ENCODE data around the gene IGSF22.

Gene IGSF22

GRCh38 chr11:18728658-18729057 lies 2.7 kb upstream of the IGSF22 start:
- Histone ChIP-seq H3K4me1 (ENCODE audit: insufficient read depth, low read length) (peaks cover 7% of the 10 kb centered on the region), H3K36me3 (ENCODE audit: insufficient read depth, low read length) (no peaks in the 10 kb centered on the region), H3K9me3 (ENCODE audit: insufficient read depth, low read depth, low read length) (no peaks in the 10 kb centered on the region), H3K27me3 (ENCODE audit: insufficient read depth, low read length) (no peaks in the 10 kb centered on the region), H3K27ac (ENCODE audit: low read depth, low read length) (no peak overlapping the region), H3K4me3 (ENCODE audit: low read length) (no peak overlapping the region), H3K9ac (ENCODE audit: low read depth, low read length) (no peak overlapping the region)
- 95% methylated on average over 12 of the region's 13 CpGs for WGBS

GRCh38 chr11:18727479-18728236 lies 1.7 kb upstream of the IGSF22 start:
- no peaks in the 10 kb centered on the region for H3K36me3 ChIP-seq (ENCODE audit: insufficient read depth, low read length)
- no peak overlapping the region for H3K9ac ChIP-seq (ENCODE audit: low read depth, low read length)
- H3K4me3 ChIP-seq (ENCODE audit: low read length): no peak overlapping the region
- no peaks in the 10 kb centered on the region for H3K9me3 ChIP-seq (ENCODE audit: insufficient read depth, low read depth, low read length)
- peaks cover 7% of the 10 kb centered on the region for H3K4me1 ChIP-seq (ENCODE audit: insufficient read depth, low read length)
- H3K27me3 ChIP-seq (ENCODE audit: insufficient read depth, low read length): no peaks in the 10 kb centered on the region
- 60% methylated on average over 10 of the region's 10 CpGs for WGBS
- no peak overlapping the region for H3K27ac ChIP-seq (ENCODE audit: low read depth, low read length)

DNA sequence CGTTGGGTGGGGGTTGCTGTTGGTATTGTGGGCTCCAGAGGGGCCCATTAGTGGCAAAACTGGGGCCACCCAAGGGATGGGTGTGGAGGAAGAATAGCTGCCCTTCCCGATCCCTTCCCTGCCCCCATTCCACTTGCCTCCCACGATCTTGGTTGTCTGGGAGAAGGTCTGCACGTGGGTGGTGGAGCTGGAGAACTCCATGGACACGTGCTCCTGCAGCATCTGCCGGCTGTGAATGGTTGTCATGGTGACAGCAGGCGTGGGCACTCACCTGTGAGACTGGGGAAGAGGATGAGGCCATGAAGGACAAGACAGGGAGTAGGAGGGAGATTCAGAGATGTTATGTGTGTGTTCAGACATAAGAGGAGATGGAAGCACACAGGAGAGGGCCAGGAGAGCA lies 2.0 kb downstream of the IGSF22 start:
- Histone ChIP-seq H3K27me3 (ENCODE audit: insufficient read depth, low read length) (peaks cover 6% of the 10 kb centered on the region; the same call in 1 of the 2 replicates), H3K4me1 (ENCODE audit: insufficient read depth, low read length) (peaks cover 7% of the 10 kb centered on the region), H3K36me3 (ENCODE audit: insufficient read depth, low read length) (no peaks in the 10 kb centered on the region), H3K27ac (ENCODE audit: low read depth, low read length) (no peak overlapping the region), H3K9ac (ENCODE audit: low read depth, low read length) (no peak overlapping the region), H3K4me3 (ENCODE audit: low read length) (no peak overlapping the region), H3K9me3 (ENCODE audit: insufficient read depth, low read depth, low read length) (no peaks in the 10 kb centered on the region)
- 58% methylated on average over 7 of the region's 7 CpGs for WGBS

- Histone ChIP-seq H3K9me3 (ENCODE audit: insufficient read depth, low read depth, low read length) (no peaks in the 10 kb centered on the region), H3K9ac (ENCODE audit: low read depth, low read length) (no peak overlapping the region), H3K27me3 (ENCODE audit: insufficient read depth, low read length) (peaks cover 19% of the 10 kb centered on the region; the same call in 1 of the 2 replicates), H3K4me1 (ENCODE audit: insufficient read depth, low read length) (peaks cover 4% of the 10 kb centered on the region; the same call in 1 of the 2 replicates), H3K36me3 (ENCODE audit: insufficient read depth, low read length) (no peaks in the 10 kb centered on the region), H3K4me3 (ENCODE audit: low read length) (peak overlapping the region; percentile 61), H3K27ac (ENCODE audit: low read depth, low read length) (no peak overlapping the region)
- no CpG with 5 or more reads among the region's 1 CpG for WGBS
Measured at GRCh38 chr11:18722293-18722637, 3.7 kb downstream of the IGSF22 start.

DNA sequence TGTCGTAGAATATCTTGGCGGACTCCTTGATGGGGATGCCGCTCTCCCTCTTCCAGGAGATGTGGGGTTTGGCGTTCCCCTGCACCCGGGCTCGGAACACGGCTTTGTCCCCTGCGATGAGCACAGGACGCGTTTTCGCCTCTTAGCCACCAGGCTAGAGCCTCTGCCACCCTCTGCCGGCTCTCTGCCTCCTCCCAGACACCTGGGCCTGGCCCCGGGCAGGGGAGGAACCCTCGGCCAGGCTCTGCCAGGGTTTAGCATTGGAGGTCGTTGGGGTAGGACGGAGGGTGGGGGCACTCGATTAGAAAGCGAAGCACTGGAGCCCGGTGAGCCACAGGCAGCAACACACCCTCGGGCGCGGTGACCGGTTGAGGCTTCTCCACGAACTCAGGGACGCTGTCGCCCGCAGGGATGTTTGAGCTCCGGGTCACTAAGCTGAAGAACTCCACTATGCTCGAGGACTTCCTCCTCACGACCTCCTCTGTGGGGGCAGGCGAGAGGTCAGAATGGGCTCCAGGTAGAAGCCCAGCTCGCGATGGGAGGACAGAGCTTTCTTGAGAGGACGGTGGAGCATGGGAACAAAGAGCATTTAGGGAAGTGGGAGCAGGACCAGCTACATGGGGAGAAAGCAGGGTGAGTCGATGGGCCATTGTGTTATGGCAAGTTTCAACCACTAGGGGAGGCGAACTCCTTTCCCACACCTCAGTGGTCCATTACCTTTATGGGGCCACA lies 4.3 kb downstream of the IGSF22 start:
- H3K9me3 ChIP-seq (ENCODE audit: insufficient read depth, low read depth, low read length): no peaks in the 10 kb centered on the region
- H3K27me3 ChIP-seq (ENCODE audit: insufficient read depth, low read length): peaks cover 22% of the 10 kb centered on the region; the same call in 1 of the 2 replicates
- H3K4me1 ChIP-seq (ENCODE audit: insufficient read depth, low read length): peaks cover 4% of the 10 kb centered on the region; the same call in 1 of the 2 replicates
- H3K36me3 ChIP-seq (ENCODE audit: insufficient read depth, low read length): no peaks in the 10 kb centered on the region
- H3K27ac ChIP-seq (ENCODE audit: low read depth, low read length): no peak overlapping the region
- peak overlapping the region; percentile 61 for H3K4me3 ChIP-seq (ENCODE audit: low read length)
- peak overlapping the region; percentile 47 for H3K9ac ChIP-seq (ENCODE audit: low read depth, low read length)
- WGBS: 1% methylated on average over 36 of the region's 36 CpGs

- no peaks in the 10 kb centered on the region for H3K9me3 ChIP-seq (ENCODE audit: insufficient read depth, low read depth, low read length)
- H3K27me3 ChIP-seq (ENCODE audit: insufficient read depth, low read length): peaks cover 24% of the 10 kb centered on the region; the same call in 1 of the 2 replicates
- 6% methylated on average over 41 of the region's 41 CpGs for WGBS
- H3K4me3 ChIP-seq (ENCODE audit: low read length): peak overlapping the region; percentile 61
- H3K9ac ChIP-seq (ENCODE audit: low read depth, low read length): peak overlapping the region; percentile 47
- peaks cover 4% of the 10 kb centered on the region; the same call in 1 of the 2 replicates for H3K4me1 ChIP-seq (ENCODE audit: insufficient read depth, low read length)
- H3K36me3 ChIP-seq (ENCODE audit: insufficient read depth, low read length): no peaks in the 10 kb centered on the region
- H3K27ac ChIP-seq (ENCODE audit: low read depth, low read length): no peak overlapping the region
Measured at GRCh38 chr11:18720808-18721560, 5.0 kb downstream of the IGSF22 start.

DNA sequence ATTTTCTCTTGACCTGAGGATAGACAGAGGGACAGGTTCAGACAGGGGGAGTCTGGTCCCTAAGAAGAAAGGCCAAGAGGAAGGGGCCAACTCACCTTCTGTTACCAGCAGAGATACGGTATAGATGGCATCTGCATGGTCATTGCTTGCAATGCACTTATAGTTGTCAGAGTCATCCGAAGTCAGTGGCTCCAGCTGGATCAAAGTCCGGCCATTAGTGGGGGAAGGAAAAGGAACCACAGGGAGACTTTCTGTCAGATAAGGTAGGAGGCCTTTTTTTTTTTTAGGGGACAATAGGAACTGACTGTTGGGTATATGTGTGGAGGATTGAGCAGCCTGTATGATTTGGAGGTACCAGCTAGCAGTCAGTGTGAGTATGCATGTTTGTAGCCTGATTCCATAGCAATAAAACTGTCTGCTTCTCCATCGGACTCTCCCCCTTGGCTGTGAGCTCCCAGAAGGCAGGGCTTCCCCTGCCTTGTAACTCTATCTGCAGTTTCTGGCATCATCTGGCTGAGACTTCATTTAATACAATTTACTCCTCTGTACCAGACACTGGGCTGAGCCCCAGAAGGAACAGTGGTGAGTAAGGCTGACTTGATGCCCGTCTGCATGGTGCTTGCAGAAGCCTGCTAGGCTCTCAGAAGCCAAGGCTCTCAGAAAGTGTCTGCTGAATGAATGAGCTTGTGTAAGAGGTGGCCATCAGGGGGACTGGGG lies 5.7 kb downstream of the IGSF22 start:
- 85% methylated on average over 5 of the region's 5 CpGs for WGBS

GRCh38 chr11:18715476-18715875 lies 10.5 kb downstream of the IGSF22 start:
- Histone ChIP-seq H3K9me3 (ENCODE audit: insufficient read depth, low read depth, low read length) (no peaks in the 10 kb centered on the region), H3K36me3 (ENCODE audit: insufficient read depth, low read length) (no peaks in the 10 kb centered on the region), H3K27ac (ENCODE audit: low read depth, low read length) (no peak overlapping the region), H3K4me1 (ENCODE audit: insufficient read depth, low read length) (no peaks in the 10 kb centered on the region), H3K4me3 (ENCODE audit: low read length) (no peak overlapping the region), H3K27me3 (ENCODE audit: insufficient read depth, low read length) (peaks cover 27% of the 10 kb centered on the region), H3K9ac (ENCODE audit: low read depth, low read length) (no peak overlapping the region)
- WGBS: 79% methylated on average over 7 of the region's 7 CpGs

More for the DNA sequence above, 5.7 kb downstream of the IGSF22 start:
- no peak overlapping the region for H3K27ac ChIP-seq (ENCODE audit: low read depth, low read length)
- H3K4me3 ChIP-seq (ENCODE audit: low read length): peak overlapping the region; percentile 61
- peaks cover 24% of the 10 kb centered on the region; the same call in 1 of the 2 replicates for H3K27me3 ChIP-seq (ENCODE audit: insufficient read depth, low read length)
- peak overlapping the region; percentile 47; the same call in 1 of the 2 replicates for H3K9ac ChIP-seq (ENCODE audit: low read depth, low read length)
- no peaks in the 10 kb centered on the region for H3K36me3 ChIP-seq (ENCODE audit: insufficient read depth, low read length)
- H3K9me3 ChIP-seq (ENCODE audit: insufficient read depth, low read depth, low read length): no peaks in the 10 kb centered on the region
- H3K4me1 ChIP-seq (ENCODE audit: insufficient read depth, low read length): no peaks in the 10 kb centered on the region

DNA sequence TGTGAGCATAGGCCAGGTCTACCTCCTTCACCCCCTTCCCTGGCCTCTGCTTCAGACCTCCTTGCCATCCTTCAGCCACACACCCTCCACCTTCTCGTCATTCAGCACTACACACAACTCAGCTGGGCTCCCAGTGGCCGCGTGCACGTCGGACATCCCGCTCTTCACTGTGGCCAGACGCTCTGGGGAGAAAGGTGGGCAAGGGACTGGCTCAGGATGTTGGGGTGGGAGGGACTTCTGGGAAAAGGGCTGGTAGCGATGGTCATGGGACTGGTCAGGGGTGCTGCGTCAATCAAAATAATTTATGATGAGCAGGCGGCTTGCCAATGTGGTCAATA lies 11.6 kb downstream of the IGSF22 start:
- 82% methylated on average over 10 of the region's 10 CpGs for WGBS
- no peak overlapping the region for H3K9ac ChIP-seq (ENCODE audit: low read depth, low read length)
- no peaks in the 10 kb centered on the region for H3K4me1 ChIP-seq (ENCODE audit: insufficient read depth, low read length)
- H3K36me3 ChIP-seq (ENCODE audit: insufficient read depth, low read length): no peaks in the 10 kb centered on the region
- H3K4me3 ChIP-seq (ENCODE audit: low read length): no peak overlapping the region
- H3K27me3 ChIP-seq (ENCODE audit: insufficient read depth, low read length): peaks cover 33% of the 10 kb centered on the region
- no peak overlapping the region for H3K27ac ChIP-seq (ENCODE audit: low read depth, low read length)
- H3K9me3 ChIP-seq (ENCODE audit: insufficient read depth, low read depth, low read length): no peaks in the 10 kb centered on the region

DNA sequence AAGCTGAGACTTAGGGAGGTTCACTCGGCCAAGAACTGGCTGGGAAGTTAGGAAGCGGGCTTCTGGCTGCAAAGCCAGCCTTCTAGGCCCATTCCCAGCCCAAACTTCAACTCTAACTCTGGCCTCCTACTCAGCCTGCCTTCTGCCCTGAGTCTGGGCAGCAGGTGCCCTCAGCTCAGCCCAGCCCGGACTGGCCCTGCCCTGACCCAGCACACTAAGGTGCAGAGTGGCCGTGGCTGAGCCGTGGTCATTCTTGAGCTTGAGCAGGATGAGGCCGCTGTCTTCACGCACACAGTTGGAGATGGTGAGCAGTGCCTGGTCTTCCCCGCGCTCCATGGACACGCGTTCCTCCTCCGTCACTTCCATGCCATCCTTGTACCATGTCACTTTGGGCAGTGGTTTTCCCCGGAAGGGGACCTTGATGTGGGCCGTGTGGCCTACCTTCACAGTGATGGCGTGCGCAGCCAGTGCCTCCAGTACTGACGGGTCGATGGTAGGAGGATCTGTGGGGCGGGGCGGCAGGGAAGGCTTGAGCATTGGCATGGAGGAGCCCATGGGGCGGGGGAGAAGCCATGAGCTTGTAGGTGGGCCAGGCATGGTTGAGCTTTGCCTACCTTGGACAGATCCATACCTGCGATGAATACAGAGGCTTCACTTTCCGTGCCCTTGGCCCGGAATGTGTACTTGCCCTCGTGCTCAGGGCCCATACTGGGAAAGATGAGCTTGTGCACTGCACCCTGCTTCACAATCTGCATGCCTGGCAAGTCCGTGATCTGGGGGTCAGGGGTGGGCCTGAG lies 12.1 kb downstream of the IGSF22 start:
- H3K36me3 ChIP-seq (ENCODE audit: insufficient read depth, low read length): no peaks in the 10 kb centered on the region
- no peak overlapping the region for H3K27ac ChIP-seq (ENCODE audit: low read depth, low read length)
- no peak overlapping the region for H3K4me3 ChIP-seq (ENCODE audit: low read length)
- no peaks in the 10 kb centered on the region for H3K9me3 ChIP-seq (ENCODE audit: insufficient read depth, low read depth, low read length)
- 89% methylated on average over 26 of the region's 26 CpGs for whole genome bisulfite sequencing
- no peak overlapping the region for H3K9ac ChIP-seq (ENCODE audit: low read depth, low read length)
- H3K27me3 ChIP-seq (ENCODE audit: insufficient read depth, low read length): peaks cover 34% of the 10 kb centered on the region
- no peaks in the 10 kb centered on the region for H3K4me1 ChIP-seq (ENCODE audit: insufficient read depth, low read length)

Measured in HUES64 (cell line).